Hindlimb muscle (tissue), 1 donor: ENCODE results near the gene LAP3. TPM values are rescaled to one million over a fixed set of nuclear protein-coding genes. Genes with fewer than 3 reads are reported as not detected.
A peak's percentile ranks its signal among the peaks of the same experiment; 100 is the strongest.
"Not testable (repeated sequence)": the region's sequence is repeated elsewhere in the genome, so short reads cannot be mapped to it uniquely, and the experiment has no call there.

Experiments
- DNase-seq: peaks from one replicate; pipeline ENCODE4 v3.0.0-alpha.2; 2013
- polyA plus RNA-seq: library from polyadenylated mRNA; unstranded; fragments of 120-200 nt; gene quantifications from one replicate; pipeline ENCODE4 v1.2.1, GENCODE V29; 2013; ENCODE audit not compliant: insufficient read length

LAP3 gene
- polyA plus RNA-seq, 1 donor = 46.2 TPM

DNA sequence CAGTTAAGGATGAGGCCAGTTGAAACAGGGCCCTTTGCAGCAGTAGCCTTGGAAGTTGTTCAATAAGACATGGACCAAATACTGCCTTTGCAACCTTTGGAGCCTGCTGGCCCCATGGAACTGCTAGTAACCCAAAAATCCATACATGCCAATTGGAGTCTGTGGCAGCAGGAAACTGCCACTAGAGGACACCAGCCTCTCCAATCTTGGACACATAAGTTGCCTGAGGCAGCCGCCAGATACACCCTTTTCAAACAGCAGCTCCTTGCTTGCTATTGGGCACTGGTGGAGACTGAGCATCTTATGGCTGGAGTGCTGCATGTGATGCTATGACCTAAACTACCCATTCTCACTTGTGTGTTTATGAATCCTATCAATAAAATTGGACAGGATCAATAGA is 14.8 kb upstream of the LAP3 start:
- DNase-seq = no peak

GRCh38 chr4:17565846-17566245 is 11.2 kb upstream of the LAP3 start:
- DNase-seq = no peak

- DNase-seq = no peak
Observed at GRCh38 chr4:17567271-17567670, 9.7 kb upstream of the LAP3 start.

DNA sequence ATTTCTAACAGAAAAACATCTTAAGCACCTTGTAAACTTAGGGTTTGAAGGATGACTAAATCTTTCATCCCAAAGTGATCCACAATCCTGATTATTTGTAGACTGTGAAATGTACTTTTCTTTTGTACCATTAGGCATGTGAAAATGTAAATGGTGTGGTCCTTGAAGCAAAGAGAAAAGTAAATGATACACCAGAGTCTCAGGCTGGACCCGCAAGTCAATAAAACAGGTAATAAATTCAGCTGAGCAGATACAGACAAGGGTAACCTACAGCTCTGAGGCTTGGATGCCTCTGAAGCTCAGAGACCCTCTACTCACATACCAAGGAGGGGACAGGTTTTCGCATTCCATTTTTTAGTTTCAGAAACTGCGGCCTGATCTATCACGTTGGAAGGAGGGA is 2.8 kb upstream of the LAP3 start:
- no peak for DNase-seq

GRCh38 chr4:17575177-17575576 is 1.8 kb upstream of the LAP3 start:
- not testable (repeated sequence) for DNase-seq

DNA sequence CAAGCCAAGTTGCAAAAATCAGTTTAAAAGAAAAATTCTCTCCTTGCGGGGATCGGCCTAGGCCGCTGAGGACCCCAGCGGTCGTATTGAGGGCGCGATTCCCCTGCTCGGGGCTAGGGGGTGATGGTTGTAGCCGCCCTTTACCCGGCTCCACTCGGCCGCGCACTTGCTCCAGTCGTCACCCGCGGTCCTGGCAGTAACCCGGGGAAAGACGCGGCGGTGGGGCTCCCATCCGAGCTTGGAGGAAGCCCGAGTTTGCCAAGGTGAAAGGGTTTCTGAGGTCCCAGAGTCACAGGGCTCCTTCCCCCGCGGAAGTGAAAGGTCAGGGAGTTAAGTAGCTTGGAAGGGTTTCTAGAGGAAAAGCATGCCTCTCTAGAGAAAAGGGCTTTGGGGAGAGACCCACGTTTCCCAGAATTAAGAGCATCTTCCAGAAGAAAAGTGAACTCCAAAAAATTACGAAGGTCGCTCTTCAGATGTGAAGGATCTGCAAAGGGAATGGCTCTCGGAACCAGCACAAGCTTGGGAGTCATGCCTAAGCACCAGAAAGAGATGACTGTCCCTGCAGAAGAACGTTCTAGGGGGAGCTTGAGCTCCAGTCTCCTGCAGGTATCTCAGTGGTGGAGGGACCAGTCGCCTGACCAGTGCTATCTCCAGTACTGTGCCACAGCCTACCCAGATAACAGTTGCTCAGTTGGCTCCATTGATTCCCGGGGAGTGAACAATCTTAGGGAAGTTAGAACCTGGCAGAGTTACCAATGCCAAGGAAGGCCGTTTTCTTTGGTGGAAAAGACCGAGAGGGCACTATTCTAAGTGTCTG is 875 bp downstream of the LAP3 start:
- DNase-seq = peak; percentile 35

DNA sequence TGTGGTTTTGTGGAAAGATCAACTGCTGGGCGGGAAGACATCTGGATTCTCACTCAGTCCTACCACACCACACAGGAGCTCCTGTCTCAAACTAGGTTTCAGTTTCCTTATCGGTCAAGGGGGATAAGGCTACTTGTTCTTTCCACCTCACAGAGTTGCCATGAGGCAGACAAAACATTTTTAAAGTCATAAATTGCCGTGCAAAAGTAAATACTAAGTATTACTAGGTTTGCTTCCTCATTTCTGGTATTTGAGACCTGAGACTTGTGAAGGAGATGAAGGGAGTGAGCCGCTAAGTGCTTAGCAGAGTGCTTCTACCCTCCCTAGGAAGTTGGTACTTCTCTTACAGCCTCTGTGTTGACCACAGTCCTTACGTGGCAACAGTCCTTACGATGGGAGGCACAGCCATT is 1.5 kb downstream of the LAP3 start:
- DNase-seq = no peak

DNA sequence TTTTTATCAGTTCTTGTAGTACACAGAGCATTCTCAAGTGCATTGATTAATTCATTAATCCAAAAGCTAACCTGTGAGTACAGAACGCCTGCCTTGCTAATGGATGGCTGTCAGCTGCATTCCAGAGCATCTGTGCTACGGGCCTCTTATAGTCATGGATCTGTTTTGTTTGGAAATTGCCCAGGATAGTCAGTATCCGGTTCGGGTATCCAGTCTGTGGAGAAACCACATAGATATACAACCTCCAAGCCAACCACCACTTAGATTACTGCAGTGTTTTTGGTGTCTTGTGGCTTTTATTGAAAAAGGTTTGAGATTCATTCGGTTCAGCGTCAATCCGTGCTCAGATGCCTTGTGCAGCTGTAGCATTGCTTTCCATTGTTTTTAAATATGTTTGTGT is 4.0 kb downstream of the LAP3 start:
- no peak for DNase-seq

- DNase-seq = no peak
Observed at GRCh38 chr4:17583276-17583675, 6.3 kb downstream of the LAP3 start.

- no peak for DNase-seq
Observed at GRCh38 chr4:17583941-17584340, 6.9 kb downstream of the LAP3 start.

- no peak for DNase-seq
Observed at GRCh38 chr4:17584521-17585213, 7.7 kb downstream of the LAP3 start.

GRCh38 chr4:17587094-17587822 is 10.3 kb downstream of the LAP3 start:
- no peak for DNase-seq

GRCh38 chr4:17589355-17589754 is 12.4 kb downstream of the LAP3 start:
- no peak for DNase-seq

- no peak for DNase-seq
Observed at GRCh38 chr4:17595471-17596005, 18.5 kb downstream of the LAP3 start.

DNA sequence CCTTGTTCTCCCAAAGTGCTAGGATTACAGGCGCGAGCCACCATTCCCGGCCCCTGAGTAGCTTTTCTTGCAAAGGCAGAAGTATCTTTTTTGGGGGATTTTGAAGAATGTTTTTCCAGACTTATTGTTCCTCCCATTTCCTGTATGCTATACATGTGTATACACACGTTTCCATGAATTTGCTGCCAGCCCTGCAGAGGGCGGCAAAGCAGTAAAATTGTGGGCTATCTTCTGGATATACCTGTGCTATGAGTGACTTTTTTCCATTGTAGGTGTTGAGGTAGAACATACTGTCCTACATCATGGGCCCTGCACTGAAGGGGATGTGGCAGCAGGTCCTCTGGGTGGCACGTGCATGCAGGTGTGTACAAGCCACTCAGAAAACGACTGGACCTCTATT is 20.5 kb downstream of the LAP3 start:
- no peak for DNase-seq

DNA sequence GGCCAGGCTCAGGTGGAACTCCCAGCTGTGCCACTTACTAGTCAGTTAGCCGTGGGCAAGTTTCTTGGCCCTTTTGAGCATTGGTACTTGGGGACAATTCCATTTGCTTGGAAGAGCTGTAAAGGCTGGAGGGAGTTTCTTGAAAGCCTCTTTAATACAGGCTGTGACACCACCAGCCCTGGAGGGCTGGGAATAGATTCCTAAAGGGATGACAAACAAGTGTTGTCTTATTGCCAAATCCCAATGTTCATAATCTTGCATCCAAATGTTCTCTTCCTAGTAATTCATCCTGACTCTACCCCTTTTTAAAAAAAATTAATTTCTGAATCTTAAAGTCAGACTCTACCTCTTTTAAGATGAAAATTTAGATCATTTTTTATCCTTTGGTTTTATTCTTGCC is 22.8 kb downstream of the LAP3 start:
- no peak for DNase-seq

DNA sequence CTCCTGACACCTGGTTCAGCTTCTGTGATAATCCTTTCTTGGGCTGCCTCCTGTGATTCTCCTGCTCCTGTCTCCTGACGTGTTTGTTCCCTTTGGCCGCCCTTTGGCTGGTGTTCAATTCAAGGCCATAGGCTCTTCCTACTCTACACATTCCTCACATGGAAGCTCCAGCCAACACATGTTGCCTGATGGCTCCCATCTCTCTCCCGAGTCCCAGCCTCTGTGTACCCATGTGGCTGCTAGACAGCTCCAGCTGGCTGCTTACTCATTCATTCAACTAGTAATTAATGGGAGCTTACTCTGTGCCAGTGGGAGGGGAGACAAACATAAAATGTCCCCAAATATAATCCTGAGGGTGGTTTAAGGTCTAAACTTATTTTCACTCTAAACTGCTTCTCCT is 28.2 kb downstream of the LAP3 start:
- DNase-seq = no peak

GRCh38 chr4:17613761-17614415 is 36.9 kb downstream of the LAP3 start:
- DNase-seq = no peak

DNA sequence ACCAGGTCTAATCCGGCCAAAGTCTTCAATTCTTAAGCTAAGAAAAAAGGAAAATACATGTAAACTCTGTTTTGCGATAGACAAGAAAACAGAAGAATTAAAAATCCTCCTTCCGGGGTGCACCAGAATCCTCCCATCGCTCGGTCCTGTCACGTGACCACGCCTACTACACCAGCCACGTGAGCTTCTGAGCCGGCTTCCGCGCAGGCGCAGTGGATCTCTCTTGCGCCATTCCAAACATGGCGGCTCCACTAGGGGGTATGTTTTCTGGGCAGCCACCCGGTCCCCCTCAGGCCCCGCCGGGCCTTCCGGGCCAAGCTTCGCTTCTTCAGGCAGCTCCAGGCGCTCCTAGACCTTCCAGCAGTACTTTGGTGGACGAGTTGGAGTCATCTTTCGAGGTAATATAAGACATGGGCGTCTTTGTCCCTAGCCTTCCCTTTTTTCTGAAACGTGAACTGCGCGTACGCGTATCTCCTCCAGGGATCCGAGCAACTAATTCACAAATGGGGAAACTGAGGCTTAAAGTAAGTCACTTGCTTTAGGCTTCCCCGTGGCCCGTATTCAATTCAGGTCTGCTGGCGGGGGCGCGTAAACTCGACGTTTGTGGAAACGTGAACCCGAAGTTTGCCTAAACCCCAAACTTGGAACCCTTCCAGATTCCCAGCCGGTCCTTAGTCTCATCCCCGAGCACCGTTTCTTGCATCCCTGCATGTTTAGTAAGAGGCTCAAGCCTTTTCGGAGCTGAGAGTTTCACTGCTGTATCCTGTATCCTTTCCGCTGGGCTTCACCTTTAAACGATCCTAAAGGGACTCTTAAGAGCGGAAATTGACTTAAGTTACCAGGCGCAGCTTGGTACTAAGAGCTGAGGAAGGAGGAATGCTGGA is 37.7 kb downstream of the LAP3 start, which contains the start of gene MED28:
Gene MED28 (plus strand): TSS at position 226 of the 884 bp plus-strand sequence. CDS start 14 bp downstream, at position 240.
- DNase-seq = peak; percentile 95

- DNase-seq = no peak
Observed at GRCh38 chr4:17616283-17616682, 39.3 kb downstream of the LAP3 start.

DNA sequence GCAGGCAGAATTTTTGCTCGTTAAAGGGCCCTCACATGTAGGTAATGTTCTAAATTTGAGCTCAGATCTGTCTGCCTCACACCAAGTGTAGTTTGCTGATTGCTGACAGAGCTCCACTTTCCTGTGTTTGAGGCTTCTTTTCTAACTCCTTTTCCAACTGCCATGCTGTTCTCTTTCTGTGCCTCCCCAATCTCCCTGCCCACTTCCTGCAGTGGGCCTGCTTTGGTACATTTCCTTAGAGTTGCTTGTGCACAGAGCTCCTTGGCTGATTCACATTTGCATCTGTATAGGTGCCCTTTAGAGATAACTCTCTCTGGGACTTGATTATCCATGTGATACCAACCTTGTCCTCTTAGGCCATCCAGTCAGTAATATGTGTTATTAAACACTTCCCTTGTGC is 41.9 kb downstream of the LAP3 start:
- DNase-seq = no peak
